Fibroblast of villous mesenchyme (primary cell): Measurements from ENCODE around the gene ECSIT. TPM values are rescaled to one million over a fixed set of nuclear protein-coding genes. Genes with fewer than 3 reads are reported as not detected.
A peak's percentile ranks its signal among the peaks of the same experiment; 100 is the strongest.

ENCODE experiments used
- DNase-seq: peaks from one replicate; pipeline ENCODE4 v3.0.0-alpha.2; 2010; ENCODE audit warnings: low read depth
- H3K4me3 ChIP-seq: 2 replicates; pipeline ENCODE4 v1.5.1; 2011; ENCODE audit warnings: low read depth, mild to moderate bottlenecking, low read length
- total RNA-seq: library from RNA; depleted of rRNA; stranded (reverse); fragments of >200 nt; gene quantifications from 2 replicates; pipeline ENCODE4 v1.2.3, GENCODE V29; 2012
- TF ChIP-seq, protein P1 (sequence below): IDR thresholded peaks from 2 replicates; pipeline ENCODE4 v1.5.1; 2012; ENCODE audit warnings: low read depth, mild to moderate bottlenecking, low read length; ENCODE audit not compliant: insufficient read depth

The ECSIT gene
- total RNA-seq, 1 donor = 22.9 TPM

DNA sequence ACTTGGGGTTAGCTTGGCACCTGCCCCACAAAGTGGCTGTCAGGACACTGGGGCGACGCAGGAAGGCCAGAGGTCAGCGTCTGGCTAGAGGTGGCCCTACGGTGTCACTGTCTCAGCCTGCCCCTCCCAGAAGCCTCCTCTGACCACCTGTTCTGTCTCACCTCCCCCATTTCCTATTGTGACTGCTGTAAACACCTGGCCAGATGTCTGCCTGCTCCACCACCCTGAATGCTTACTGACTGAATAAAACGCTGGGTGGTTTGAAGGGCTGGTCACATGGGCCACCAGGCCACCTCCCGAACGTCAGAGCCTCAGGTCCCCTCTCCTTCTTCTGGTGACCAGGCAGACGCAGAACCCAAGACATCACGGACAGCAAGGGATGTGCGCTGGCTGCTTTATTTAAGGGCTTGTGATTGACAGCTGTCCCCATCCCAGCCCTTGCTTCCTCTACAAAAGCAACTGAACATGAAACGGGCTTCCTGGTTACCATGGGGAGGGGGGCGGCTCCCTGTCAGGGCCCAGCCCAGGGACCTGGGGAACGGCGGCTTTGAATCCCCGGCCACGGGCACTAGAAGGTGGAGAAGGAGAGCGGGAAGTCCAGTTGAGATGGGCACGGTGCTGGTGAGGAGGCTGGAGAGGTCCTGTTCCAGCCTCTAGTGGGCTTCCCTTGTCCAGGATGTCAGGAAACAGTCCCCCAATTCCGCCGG lies 23.9 kb upstream of the ECSIT start:
- DNase-seq = no peak
- no peak overlapping the region for H3K4me3 ChIP-seq
- TF ChIP-seq, protein P1, sequence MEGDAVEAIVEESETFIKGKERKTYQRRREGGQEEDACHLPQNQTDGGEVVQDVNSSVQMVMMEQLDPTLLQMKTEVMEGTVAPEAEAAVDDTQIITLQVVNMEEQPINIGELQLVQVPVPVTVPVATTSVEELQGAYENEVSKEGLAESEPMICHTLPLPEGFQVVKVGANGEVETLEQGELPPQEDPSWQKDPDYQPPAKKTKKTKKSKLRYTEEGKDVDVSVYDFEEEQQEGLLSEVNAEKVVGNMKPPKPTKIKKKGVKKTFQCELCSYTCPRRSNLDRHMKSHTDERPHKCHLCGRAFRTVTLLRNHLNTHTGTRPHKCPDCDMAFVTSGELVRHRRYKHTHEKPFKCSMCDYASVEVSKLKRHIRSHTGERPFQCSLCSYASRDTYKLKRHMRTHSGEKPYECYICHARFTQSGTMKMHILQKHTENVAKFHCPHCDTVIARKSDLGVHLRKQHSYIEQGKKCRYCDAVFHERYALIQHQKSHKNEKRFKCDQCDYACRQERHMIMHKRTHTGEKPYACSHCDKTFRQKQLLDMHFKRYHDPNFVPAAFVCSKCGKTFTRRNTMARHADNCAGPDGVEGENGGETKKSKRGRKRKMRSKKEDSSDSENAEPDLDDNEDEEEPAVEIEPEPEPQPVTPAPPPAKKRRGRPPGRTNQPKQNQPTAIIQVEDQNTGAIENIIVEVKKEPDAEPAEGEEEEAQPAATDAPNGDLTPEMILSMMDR = no peak

DNA sequence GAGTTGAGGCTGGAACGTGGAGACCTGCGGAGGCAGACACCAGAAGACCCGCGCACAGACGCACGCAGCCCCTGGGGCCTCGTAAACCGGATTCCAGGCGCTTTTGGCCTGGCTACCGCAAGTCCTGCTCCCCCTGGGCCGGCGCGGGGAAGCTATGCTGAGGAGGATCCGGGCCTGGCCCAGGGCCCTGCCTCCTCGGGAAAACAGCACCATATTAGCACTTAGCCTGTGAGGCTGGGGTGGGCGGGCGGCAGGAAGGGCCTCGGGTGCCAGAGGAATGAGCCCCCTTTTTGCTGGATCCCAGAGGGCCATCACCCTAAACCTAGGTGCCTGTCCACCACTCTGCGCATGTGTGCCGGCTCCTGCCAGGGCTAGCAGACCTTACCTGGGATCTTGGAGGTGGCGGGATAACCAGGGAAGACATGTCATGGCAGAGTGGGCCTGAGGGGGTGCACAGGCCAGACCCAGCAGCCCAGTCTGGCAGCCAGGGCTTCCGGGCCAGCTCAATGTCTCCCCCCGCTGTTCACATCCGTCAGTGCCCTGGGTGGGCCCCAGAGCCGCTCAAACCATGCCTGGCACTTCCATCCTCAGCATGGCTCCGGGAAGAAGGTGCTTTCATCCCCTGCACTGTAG lies 22.8 kb upstream of the ECSIT start:
- H3K4me3 ChIP-seq = no peak overlapping the region
- TF ChIP-seq, protein P1 = peak; percentile 35
- DNase-seq = peak; percentile 32

DNA sequence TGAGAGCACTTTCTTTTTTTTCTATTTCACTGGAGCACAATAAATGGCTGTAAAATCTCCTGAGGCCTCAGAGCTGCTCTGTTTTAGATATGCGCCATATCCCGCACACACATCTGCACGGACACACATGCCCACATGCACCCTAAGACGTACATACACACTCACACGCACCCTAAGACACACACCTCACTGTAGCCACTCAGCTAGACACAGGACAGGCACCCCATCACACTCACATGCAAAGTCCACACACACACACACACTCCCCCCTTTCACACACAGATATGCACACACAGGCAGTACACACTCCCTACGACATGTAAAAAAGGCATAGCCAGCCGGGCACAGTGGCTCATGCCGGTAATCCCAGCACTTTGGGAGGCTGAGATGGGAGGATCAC lies 21.3 kb upstream of the ECSIT start:
- no peak for DNase-seq
- TF ChIP-seq, protein P1 = no peak
- no peak overlapping the region for H3K4me3 ChIP-seq

DNA sequence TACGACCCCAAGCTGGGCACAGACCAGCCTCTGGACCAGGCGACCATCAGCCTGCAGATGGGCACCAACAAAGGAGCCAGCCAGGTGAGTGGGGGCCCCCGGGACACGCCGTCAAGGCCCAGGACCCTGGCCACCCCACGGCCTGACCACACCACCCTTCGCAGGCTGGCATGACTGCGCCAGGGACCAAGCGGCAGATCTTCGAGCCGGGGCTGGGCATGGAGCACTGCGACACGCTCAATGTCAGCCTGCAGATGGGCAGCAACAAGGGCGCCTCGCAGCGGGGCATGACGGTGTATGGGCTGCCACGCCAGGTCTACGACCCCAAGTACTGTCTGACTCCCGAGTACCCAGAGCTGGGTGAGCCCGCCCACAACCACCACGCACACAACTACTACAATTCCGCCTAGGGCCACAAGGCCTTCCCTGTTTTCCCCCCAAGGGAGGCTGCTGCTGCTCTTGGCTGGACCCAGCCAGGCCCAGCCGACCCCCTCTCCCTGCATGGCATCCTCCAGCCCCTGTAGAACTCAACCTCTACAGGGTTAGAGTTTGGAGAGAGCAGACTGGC lies 20.5 kb upstream of the ECSIT start:
- no peak overlapping the region for H3K4me3 ChIP-seq
- DNase-seq = no peak
- TF ChIP-seq, protein P1 = no peak

DNA sequence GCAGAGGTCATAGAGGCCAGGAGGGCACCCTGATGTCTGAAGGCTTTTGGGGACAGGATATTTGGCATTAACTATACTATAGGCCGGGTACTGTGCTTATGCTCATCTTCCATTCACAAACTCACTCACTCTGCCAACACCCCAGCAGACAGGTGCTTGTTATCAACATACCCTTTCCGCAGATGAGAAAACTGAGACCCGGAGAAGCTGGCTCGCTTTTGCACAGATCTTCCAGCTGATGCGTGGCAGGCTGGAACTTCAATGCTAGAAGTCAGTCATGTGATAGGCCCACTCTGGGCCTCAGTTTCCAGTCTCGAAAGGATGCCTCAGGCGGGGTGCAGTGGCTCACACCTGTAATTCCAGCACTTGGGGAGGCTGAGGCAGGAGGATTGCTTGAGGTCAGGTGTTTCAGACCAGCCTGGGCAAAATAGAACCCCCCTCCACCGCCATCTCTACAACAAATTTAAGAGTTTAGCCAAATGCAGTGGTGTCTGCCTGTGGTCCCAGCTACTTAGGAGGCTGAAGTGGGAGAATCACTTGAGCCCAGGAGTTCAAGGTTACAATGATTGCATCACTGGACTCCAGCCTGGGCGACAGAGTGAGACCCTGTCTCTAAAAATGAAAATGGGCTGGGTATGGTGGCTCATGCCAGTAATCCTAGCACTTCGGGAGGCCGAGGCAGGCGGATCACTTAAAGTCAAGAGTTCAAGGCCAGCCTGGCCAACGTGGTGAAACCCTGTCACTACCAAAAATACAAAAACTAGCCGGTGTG lies 19.2 kb upstream of the ECSIT start:
- no peak for DNase-seq
- no peak overlapping the region for H3K4me3 ChIP-seq
- TF ChIP-seq, protein P1 = no peak

DNA sequence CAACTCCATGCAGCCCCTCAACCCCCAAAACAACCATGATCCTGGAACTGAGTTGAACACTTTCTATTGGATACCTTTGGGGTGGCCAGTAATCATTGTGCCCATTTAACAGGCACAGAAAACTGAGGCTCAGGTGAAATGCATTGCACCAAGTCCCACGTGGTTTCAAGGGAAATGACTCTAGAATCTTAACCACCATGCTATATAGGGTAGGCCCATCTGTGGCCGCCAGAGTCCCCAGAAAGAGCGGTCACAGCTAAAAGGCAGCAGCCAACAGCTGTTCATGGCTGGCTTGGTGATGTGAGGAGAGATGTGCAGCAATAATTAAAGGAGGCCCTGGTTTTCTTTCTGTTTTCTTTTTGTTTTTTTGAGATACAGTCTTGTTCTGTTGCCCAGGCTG lies 12.3 kb upstream of the ECSIT start:
- TF ChIP-seq, protein P1 = no peak
- DNase-seq = no peak
- no peak overlapping the region for H3K4me3 ChIP-seq
